B cell (primary cell): Measurements from ENCODE around the gene SSX2IP. TPM values are rescaled to one million over a fixed set of nuclear protein-coding genes. Genes with fewer than 3 reads are reported as not detected.

ENCODE experiments used
- ATAC-seq: fragments of 200-7000 bp; cut with Tn5 transposase; one replicate; pipeline ENCODE4 v1.10.0; 2021; ENCODE audit warnings: low read depth, mild to moderate bottlenecking, moderate number of reproducible peaks, moderate library complexity
- CTCF ChIA-PET: fragments of 350-600 bp; sonication (Branson Sonifier 250); formaldehyde crosslinking; loops from one replicate; lab custom pipeline; 2021; ENCODE audit warnings: antibody characterized with exemption, inconsistent platforms; lab: Charles Lee
- POLR2A ChIA-PET: fragments of 350-600 bp; sonication (Branson Sonifier 250); formaldehyde crosslinking; loops from one replicate; lab custom pipeline; 2021; ENCODE audit warnings: antibody characterized with exemption; lab: Charles Lee
- DNase-seq: peaks from one replicate; pipeline ENCODE4 v3.0.0; 2013
- H2AFZ ChIP-seq: 2 replicates; pipeline ENCODE4 v1.6.1; 2012; ENCODE audit warnings: mild to moderate bottlenecking, low read depth, low read length; ENCODE audit not compliant: insufficient read depth, poor library complexity, severe bottlenecking
- H3K27ac ChIP-seq, 2 donors: 1 replicate in 1 of 2; 2 replicates in 1 of 2; pipeline ENCODE4 v1.5.1; 2012 to 2013; ENCODE audit warnings: low read length in 2 of 2, mild to moderate bottlenecking in 2 of 2, moderate library complexity in 1 of 2
- H3K27me3 ChIP-seq, 4 experiments: fragments of 200-600 bp in 1 of 4; sonication (generic) in 1 of 4; replicated peaks in 1 of 4; 1 replicate in 2 of 4; 2 replicates in 2 of 4; pipeline versions ENCODE4 v1.6.1 to v1.7.0; 2013 to 2016; ENCODE audit warnings: low read length in 3 of 4, mild to moderate bottlenecking in 2 of 4, mixed read lengths in 1 of 4, moderate library complexity in 1 of 4; ENCODE audit not compliant: insufficient read depth in 4 of 4, control insufficient read depth in 3 of 4; ENCODE audit errors: control extremely low read depth in 1 of 4
- H3K36me3 ChIP-seq, 2 experiments: replicated peaks in 1 of 2; 1 replicate in 1 of 2; 2 replicates in 1 of 2; pipeline versions ENCODE4 v1.6.1 to v1.7.1; 2013; ENCODE audit warnings: low read length in 1 of 2; ENCODE audit not compliant: insufficient read depth in 2 of 2, control insufficient read depth in 1 of 2; ENCODE audit errors: control extremely low read depth in 1 of 2, extremely low read depth in 1 of 2
- H3K4me1 ChIP-seq, 2 donors: fragments of 200-600 bp in 1 of 2; sonication (generic) in 1 of 2; 1 replicate in 1 of 2; 2 replicates in 1 of 2; pipeline versions ENCODE4 v1.5.1 to v1.6.1; 2013 to 2017; ENCODE audit warnings: low read length in 2 of 2; ENCODE audit not compliant: control insufficient read depth in 2 of 2, insufficient read depth in 2 of 2
- H3K4me2 ChIP-seq: replicated peaks from 2 replicates; pipeline ENCODE3; 2012; ENCODE audit warnings: mild to moderate bottlenecking, low read depth, low read length; ENCODE audit not compliant: poor library complexity, severe bottlenecking
- H3K4me3 ChIP-seq, 5 experiments: fragments of 200-600 bp in 1 of 5; sonication (generic) in 1 of 5; 1 replicate in 3 of 5; 2 replicates in 2 of 5; pipeline versions ENCODE4 v1.5.1 to v1.7.0; 2011 to 2016; ENCODE audit warnings: low read length in 4 of 5, mild to moderate bottlenecking in 4 of 5, low read depth in 2 of 5, control low read depth in 1 of 5, moderate library complexity in 1 of 5; ENCODE audit not compliant: insufficient read depth in 1 of 5; ENCODE audit errors: control extremely low read depth in 1 of 5, extremely low read depth in 1 of 5
- H3K79me2 ChIP-seq: fragments of 200-600 bp; sonication (generic); one replicate; pipeline ENCODE4 v1.6.0; 2016; ENCODE audit warnings: low read length; ENCODE audit not compliant: control insufficient read depth, insufficient read depth
- H3K9ac ChIP-seq: fragments of 200-600 bp; sonication (generic); 2 replicates; pipeline ENCODE4 v1.6.1; 2017; ENCODE audit warnings: mild to moderate bottlenecking, low read length, moderate library complexity
- H3K9me3 ChIP-seq, 3 donors: one replicate each; pipeline versions ENCODE4 v1.6.1 to v1.7.1; 2013; ENCODE audit warnings: low read length in 2 of 3; ENCODE audit not compliant: control insufficient read depth in 2 of 3, insufficient read depth in 1 of 3; ENCODE audit errors: control extremely low read depth in 1 of 3
- H4K20me1 ChIP-seq: 2 replicates; pipeline ENCODE4 v1.6.0; 2012; ENCODE audit warnings: mild to moderate bottlenecking, low read length; ENCODE audit not compliant: insufficient read depth, control insufficient read depth, poor library complexity, severe bottlenecking
- H3K27ac Mint-ChIP-seq: one replicate; pipeline ENCODE4 v1.8.0; 2021; ENCODE audit warnings: mixed read lengths
- H3K27me3 Mint-ChIP-seq: one replicate; pipeline ENCODE4 v1.8.0; 2021; ENCODE audit warnings: mixed read lengths
- H3K4me1 Mint-ChIP-seq: one replicate; pipeline ENCODE4 v1.8.0; 2021; ENCODE audit warnings: mixed read lengths
- H3K4me3 Mint-ChIP-seq: one replicate; pipeline ENCODE4 v1.8.0; 2021; ENCODE audit warnings: mixed read lengths
- H3K9me3 Mint-ChIP-seq: one replicate; pipeline ENCODE4 v1.8.0; 2022; ENCODE audit warnings: mixed read lengths; ENCODE audit not compliant: insufficient read depth
- CTCF ChIP-seq: fragments of 200-600 bp; IDR thresholded peaks from one replicate; pipeline ENCODE4 v1.8.0; 2022; ENCODE audit warnings: antibody characterized with exemption, mild to moderate bottlenecking
- EZH2 ChIP-seq: IDR thresholded peaks from 2 replicates; pipeline ENCODE4 v1.6.1; 2012; ENCODE audit warnings: borderline replicate concordance, low read depth, mild to moderate bottlenecking, moderate library complexity, low read length; ENCODE audit not compliant: insufficient read depth, poor library complexity, severe bottlenecking
- WGBS: methylation state at CpG from one replicate; pipeline ENCODE4 v1.1.5; 2013; ENCODE audit warnings: missing lambda C conversion rate; ENCODE audit not compliant: insufficient coverage; 5-methylcytosine and 5-hydroxymethylcytosine counted together
- intact Hi-C: fragments of 100-400 bp; cut with micrococcal nuclease; formaldehyde crosslinking; loops from one replicate; pipeline ENCODE4 v1.10.0; 2022
- polyA plus RNA-seq: library from polyadenylated mRNA; depleted of rRNA; stranded (reverse); fragments of >200 nt; gene quantifications from 2 replicates; pipeline ENCODE4 v1.2.3, GENCODE V29; 2012
- total RNA-seq, 2 donors: library from RNA; stranded (reverse); fragments of 120-200 nt in 1 of 2; gene quantifications; 1 replicate in 1 of 2; 2 replicates in 1 of 2; pipeline versions ENCODE4 v1.2.3 to v1.2.4, GENCODE V29; 2013 to 2022

The SSX2IP gene
- total and polyA plus RNA-seq, 2 donors (not counting 1 experiment from before 2014, with no cell fraction given): 0.95 to 10.3 TPM

- Mint-ChIP-seq H3K27me3 (no peaks in the 10 kb centered on the region), H3K4me3 (no peak overlapping the region), H3K27ac (no peak overlapping the region), H3K4me1 (no peaks in the 10 kb centered on the region), H3K9me3 (peaks cover 8% of the 10 kb centered on the region)
- intact Hi-C loops: no loop called here
- H3K79me2 ChIP-seq: no peaks in the 10 kb centered on the region
- H3K4me3 ChIP-seq: no peak overlapping the region
- no peak overlapping the region for H3K27ac ChIP-seq
- ChIA-PET POLR2A (no interaction called here), CTCF (no interaction called here)
- ATAC-seq: no peak
- no peak overlapping the region for H3K4me2 ChIP-seq
- WGBS: no CpG with 5 or more reads among the region's 1 CpG
- H3K36me3 ChIP-seq: no peaks in the 10 kb centered on the region
- peaks cover 0 to 17% (median 0%) of the 10 kb centered on the region in 4 experiments for H3K27me3 ChIP-seq
- DNase-seq: no peak
- no peak overlapping the region for H3K9ac ChIP-seq
- H2AFZ ChIP-seq: no peak overlapping the region
- TF ChIP-seq CTCF (no peak), EZH2 (no peak)
- no peaks in the 10 kb centered on the region for H3K4me1 ChIP-seq
- peaks cover 6 to 26% (median 25%) of the 10 kb centered on the region in 3 donors for H3K9me3 ChIP-seq
- H4K20me1 ChIP-seq: no peaks in the 10 kb centered on the region
Measured at GRCh38 chr1:84605157-84605556, 85.1 kb downstream of the SSX2IP start.

GRCh38 chr1:84603941-84604830, 86.1 kb downstream of the SSX2IP start:
- no peaks in the 10 kb centered on the region for H3K4me1 ChIP-seq
- H3K27ac ChIP-seq: no peak overlapping the region
- peaks cover 6 to 26% (median 25%) of the 10 kb centered on the region in 3 donors for H3K9me3 ChIP-seq
- no peak overlapping the region for H3K4me2 ChIP-seq
- 98% methylated on average over 9 of the region's 15 CpGs for WGBS
- Mint-ChIP-seq H3K9me3 (peaks cover 8% of the 10 kb centered on the region), H3K27me3 (no peaks in the 10 kb centered on the region), H3K27ac (no peak overlapping the region), H3K4me3 (no peak overlapping the region), H3K4me1 (peaks cover 5% of the 10 kb centered on the region)
- ATAC-seq (no peak), DNase-seq (no peak)
- H3K27me3 ChIP-seq: peaks cover 0 to 17% (median 0%) of the 10 kb centered on the region in 4 experiments
- intact Hi-C loops: no loop called here
- no peaks in the 10 kb centered on the region for H3K79me2 ChIP-seq
- TF ChIP-seq CTCF: no peak
- no peak for TF ChIP-seq EZH2
- no peak overlapping the region for H3K9ac ChIP-seq
- no peak overlapping the region for H2AFZ ChIP-seq
- POLR2A ChIA-PET: no interaction called here
- CTCF ChIA-PET: interaction anchor here (1.4 kb wide), 1 partner anchor 16 kb away, joined by 6 read pairs; no protein-coding TSS in a partner anchor
- no peak overlapping the region for H3K4me3 ChIP-seq
- no peaks in the 10 kb centered on the region for H4K20me1 ChIP-seq
- no peaks in the 10 kb centered on the region for H3K36me3 ChIP-seq
